Fibroblast of the aortic adventitia (primary cell): ENCODE measurements around the gene SYP. TPM values are rescaled to one million over a fixed set of nuclear protein-coding genes. Genes with fewer than 3 reads are reported as not detected.

Source experiments
- DNase-seq: peaks from one replicate; pipeline ENCODE4 v3.0.0-alpha.2; 2010; ENCODE audit warnings: low read depth
- H3K4me3 ChIP-seq: 2 replicates; pipeline ENCODE4 v1.5.1; 2011; ENCODE audit warnings: low read depth, mild to moderate bottlenecking, control low read depth, low read length, moderate library complexity
- CTCF ChIP-seq: IDR thresholded peaks from 2 replicates; pipeline ENCODE4 v1.5.1; 2011; ENCODE audit warnings: mild to moderate bottlenecking, low read length, control low read depth, inconsistent platforms; ENCODE audit not compliant: insufficient read depth
- total RNA-seq: library from RNA; depleted of rRNA; stranded (reverse); fragments of >200 nt; gene quantifications from 2 replicates; pipeline ENCODE4 v1.2.3, GENCODE V29; 2012; ENCODE audit warnings: low replicate concordance

Gene SYP
- total RNA-seq, 1 donor = 0.18 TPM

GRCh38 chrX:49204017-49204416 is 4.0 kb upstream of the SYP start:
- TF ChIP-seq CTCF = no peak
- DNase-seq = no peak
- H3K4me3 ChIP-seq = no peak overlapping the region

- TF ChIP-seq CTCF = no peak
- DNase-seq = no peak
- no peak overlapping the region for H3K4me3 ChIP-seq
Observed at GRCh38 chrX:49203536-49203935, 3.5 kb upstream of the SYP start.

- no peak for DNase-seq
- H3K4me3 ChIP-seq = no peak overlapping the region
- TF ChIP-seq CTCF = no peak
Observed at GRCh38 chrX:49202022-49202421, 2.0 kb upstream of the SYP start.

- DNase-seq = no peak
- no peak overlapping the region for H3K4me3 ChIP-seq
- TF ChIP-seq CTCF = no peak
Observed at GRCh38 chrX:49199315-49199595, 738 bp downstream of the SYP start.

- no peak overlapping the region for H3K4me3 ChIP-seq
- DNase-seq = no peak
- no peak for TF ChIP-seq CTCF
Observed at GRCh38 chrX:49198540-49199314, 1.3 kb downstream of the SYP start.

- no peak for TF ChIP-seq CTCF
- no peak overlapping the region for H3K4me3 ChIP-seq
- DNase-seq = no peak
Observed at GRCh38 chrX:49197543-49198087, 2.4 kb downstream of the SYP start.

- no peak overlapping the region for H3K4me3 ChIP-seq
- TF ChIP-seq CTCF = no peak
- DNase-seq = no peak
Observed at GRCh38 chrX:49193542-49193964, 6.4 kb downstream of the SYP start.
